Upper lobe of right lung (tissue), 1 donor: ENCODE results near the gene GLT1D1. TPM values are rescaled to one million over a fixed set of nuclear protein-coding genes. Genes with fewer than 3 reads are reported as not detected.

ENCODE experiments used
- ATAC-seq: fragments of 200-7000 bp; cut with Tn5 transposase; one replicate; pipeline ENCODE4 v1.9.1; 2020; ENCODE audit warnings: mild to moderate bottlenecking, moderate library complexity
- DNase-seq: peaks from one replicate; pipeline ENCODE4 v3.0.0-alpha.2; 2020
- H3K27ac ChIP-seq: fragments of 200-600 bp; one replicate; pipeline ENCODE4 v1.8.0; 2022
- H3K27me3 ChIP-seq: fragments of 200-600 bp; one replicate; pipeline ENCODE4 v1.8.0; 2022; ENCODE audit warnings: mild to moderate bottlenecking
- H3K36me3 ChIP-seq: fragments of 200-600 bp; one replicate; pipeline ENCODE4 v1.8.0; 2022
- H3K4me1 ChIP-seq: fragments of 200-600 bp; one replicate; pipeline ENCODE4 v1.8.0; 2022
- H3K4me3 ChIP-seq: fragments of 200-600 bp; one replicate; pipeline ENCODE4 v1.8.0; 2022; ENCODE audit warnings: mild to moderate bottlenecking
- H3K9me3 ChIP-seq: fragments of 200-600 bp; one replicate; pipeline ENCODE4 v1.8.0; 2022
- CTCF ChIP-seq: fragments of 200-600 bp; IDR thresholded peaks from one replicate; pipeline ENCODE4 v1.8.0; 2022; ENCODE audit warnings: antibody characterized with exemption
- intact Hi-C: fragments of 100-400 bp; cut with DNase I; formaldehyde crosslinking; loops from one replicate; pipeline ENCODE4 v1.11.0; 2022
- total RNA-seq: library from RNA; stranded (reverse); fragmentation: NEBNext Ultra II Directional; extraction: Animal tissue kit (Norgen Biotek cat#: 25700); gene quantifications from one replicate; pipeline ENCODE4 v1.2.1, GENCODE V29; 2021
- donor health status: DM: no; HTN: yes; CAD: no; lungs with severe emphysema.

The GLT1D1 gene
- total RNA-seq, 1 donor from 2014 or later: 3.5 TPM

- Histone ChIP-seq H3K9me3 (no peaks in the 10 kb centered on the region), H3K27me3 (no peaks in the 10 kb centered on the region), H3K4me3 (peak within 1 kb of the TSS; percentile 85), H3K36me3 (no peaks in the 10 kb centered on the region), H3K27ac (peak within 1 kb of the TSS; percentile 92), H3K4me1 (peaks cover 43% of the 10 kb centered on the region)
- peak; percentile 97 for ATAC-seq
- intact Hi-C loops: no loop called here
- peak; percentile 99 for DNase-seq
- no peak for TF ChIP-seq CTCF
These were observed 29.1 kb upstream of the GLT1D1 start, which contains the start of gene SLC15A4 for GRCh38 chr12:128823916-128824839. Gene SLC15A4 (minus strand): TSS chr12:128823958. CDS start chr12:128823943, 15 bp downstream.

- Histone ChIP-seq H3K4me1 (peaks cover 31% of the 10 kb centered on the region), H3K9me3 (no peaks in the 10 kb centered on the region), H3K27ac (no peak overlapping the region), H3K36me3 (no peaks in the 10 kb centered on the region), H3K4me3 (no peak overlapping the region), H3K27me3 (no peaks in the 10 kb centered on the region)
- ATAC-seq (no peak), DNase-seq (no peak)
- intact Hi-C loops: no loop called here
- no peak for TF ChIP-seq CTCF
These were observed 27.4 kb upstream of the GLT1D1 start for GRCh38 chr12:128825835-128826234.

- H3K36me3 ChIP-seq: no peaks in the 10 kb centered on the region
- intact Hi-C loops: no loop called here
- H3K4me3 ChIP-seq: no peak overlapping the region
- DNase-seq (no peak), ATAC-seq (no peak)
- H3K4me1 ChIP-seq: peaks cover 12% of the 10 kb centered on the region
- TF ChIP-seq CTCF: no peak
- H3K27ac ChIP-seq: no peak overlapping the region
- no peaks in the 10 kb centered on the region for H3K9me3 ChIP-seq
- no peaks in the 10 kb centered on the region for H3K27me3 ChIP-seq
These were observed 25.6 kb upstream of the GLT1D1 start for GRCh38 chr12:128827724-128828123.

GRCh38 chr12:128829861-128830504 is 23.3 kb upstream of the GLT1D1 start:
- Histone ChIP-seq H3K4me3 (no peak overlapping the region), H3K9me3 (no peaks in the 10 kb centered on the region), H3K4me1 (no peaks in the 10 kb centered on the region), H3K36me3 (no peaks in the 10 kb centered on the region), H3K27ac (no peak overlapping the region), H3K27me3 (no peaks in the 10 kb centered on the region)
- peak; percentile 91 for ATAC-seq
- TF ChIP-seq CTCF: no peak
- DNase-seq: no peak
- intact Hi-C loops: no loop called here

GRCh38 chr12:128830505-128830893 is 22.8 kb upstream of the GLT1D1 start:
- no peaks in the 10 kb centered on the region for H3K36me3 ChIP-seq
- no peaks in the 10 kb centered on the region for H3K9me3 ChIP-seq
- intact Hi-C loops: no loop called here
- H3K4me3 ChIP-seq: no peak overlapping the region
- H3K4me1 ChIP-seq: no peaks in the 10 kb centered on the region
- H3K27ac ChIP-seq: no peak overlapping the region
- DNase-seq (no peak), ATAC-seq (peak; percentile 67)
- TF ChIP-seq CTCF: no peak
- no peaks in the 10 kb centered on the region for H3K27me3 ChIP-seq
